GM21529 (cell line): ENCODE results near the gene TTF2.
"Not testable (repeated sequence)": the region's sequence is repeated elsewhere in the genome, so short reads cannot be mapped to it uniquely, and the experiment has no call there.

ENCODE experiments used
- ATAC-seq: cut with Tn5 transposase; IDR thresholded peaks from one replicate; pipeline ENCODE4 v1.9.1; 2021; ENCODE audit not compliant: unreplicated experiment

Gene TTF2

DNA sequence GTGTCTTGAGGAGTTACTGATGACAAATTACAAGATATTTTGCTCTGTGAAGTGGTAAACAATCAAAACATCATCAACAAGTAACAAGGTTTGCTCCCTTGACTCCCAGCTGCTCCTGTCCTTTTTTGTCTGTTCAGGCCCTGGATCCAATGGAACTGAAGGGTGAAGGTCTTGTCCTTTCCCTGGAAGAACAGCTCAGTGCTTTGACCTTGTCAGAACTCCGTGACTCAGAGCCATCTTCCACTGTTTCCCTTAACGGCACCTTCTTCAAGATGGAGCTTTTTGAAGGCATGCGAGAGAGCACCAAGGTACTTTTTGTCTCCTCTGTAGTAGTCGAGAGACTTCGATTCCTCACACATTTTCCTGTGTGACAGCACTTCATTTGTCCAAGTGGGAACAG is 32.5 kb downstream of the TTF2 start:
- ATAC-seq = no peak

DNA sequence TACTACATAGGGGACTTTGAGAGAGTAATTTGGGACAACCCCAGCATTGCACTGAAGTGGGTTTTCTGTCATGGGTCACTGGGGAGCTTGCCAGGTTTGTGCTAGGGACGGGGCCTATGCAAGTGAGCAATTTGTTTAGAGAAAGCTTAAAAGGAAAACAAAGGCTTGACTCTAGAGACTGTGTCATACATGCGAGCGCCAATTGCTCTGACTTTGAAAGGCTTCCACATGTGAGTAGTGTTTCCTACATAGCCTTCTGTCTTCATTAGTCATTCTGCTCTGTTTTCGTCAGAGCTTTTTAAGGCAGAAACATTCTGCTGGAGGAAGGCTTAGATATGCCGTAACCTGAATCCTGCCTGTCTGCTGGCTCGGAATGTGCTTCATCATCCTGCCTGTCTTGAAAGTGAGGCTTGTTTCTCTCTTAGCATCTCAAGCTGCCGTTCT is 33.0 kb downstream of the TTF2 start:
- no peak for ATAC-seq

GRCh38 chr1:117093870-117094621 is 33.9 kb downstream of the TTF2 start:
- ATAC-seq = peak; percentile 80

- no peak for ATAC-seq
Observed at GRCh38 chr1:117094841-117095604, 34.9 kb downstream of the TTF2 start.

DNA sequence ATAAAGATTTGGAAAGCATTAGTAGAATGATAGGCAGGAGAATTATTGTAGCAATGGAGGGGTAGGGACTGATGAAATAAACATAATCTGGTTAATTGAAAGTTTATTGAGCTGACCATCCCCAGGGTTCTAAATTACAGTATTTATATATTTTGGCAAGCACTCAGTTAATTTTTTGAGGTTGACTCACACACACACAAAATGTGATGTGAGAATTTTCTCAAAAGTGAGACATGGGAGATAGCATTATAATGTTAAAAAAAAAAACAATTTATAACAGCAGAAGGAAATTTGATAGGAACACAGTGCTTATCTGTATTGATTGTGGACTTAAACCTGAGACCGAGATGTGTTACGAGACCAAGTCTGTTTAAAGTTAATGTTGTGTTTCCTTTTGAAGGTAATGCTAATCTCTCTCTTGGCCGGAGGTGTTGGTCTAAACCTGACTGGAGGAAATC is 36.9 kb downstream of the TTF2 start:
- ATAC-seq = no peak

- ATAC-seq = no peak
Observed at GRCh38 chr1:117097443-117097842, 37.3 kb downstream of the TTF2 start.

GRCh38 chr1:117098287-117098890 is 38.3 kb downstream of the TTF2 start:
- no peak for ATAC-seq

GRCh38 chr1:117101334-117101733 is 41.2 kb downstream of the TTF2 start:
- ATAC-seq = no peak

DNA sequence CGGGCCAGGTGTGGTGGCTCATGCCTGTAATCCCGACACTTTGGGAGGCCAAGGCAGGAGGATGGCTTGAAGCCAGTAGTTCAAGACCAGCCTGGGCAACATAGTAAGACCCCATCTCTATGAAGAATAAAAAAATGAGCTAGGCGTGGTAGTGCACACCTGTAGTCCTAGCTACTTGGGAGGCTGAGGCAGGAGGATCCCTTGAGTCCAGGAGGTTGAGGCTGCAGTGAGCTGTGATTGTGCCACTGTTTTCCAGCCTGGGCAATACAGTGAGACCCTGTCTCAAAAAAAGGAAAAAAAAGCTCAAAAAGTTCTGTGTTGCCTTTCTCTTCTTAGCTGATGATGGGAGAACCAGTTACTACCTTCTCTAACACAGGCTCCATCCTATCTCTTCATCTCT is 41.7 kb downstream of the TTF2 start:
- not testable (repeated sequence) for ATAC-seq

DNA sequence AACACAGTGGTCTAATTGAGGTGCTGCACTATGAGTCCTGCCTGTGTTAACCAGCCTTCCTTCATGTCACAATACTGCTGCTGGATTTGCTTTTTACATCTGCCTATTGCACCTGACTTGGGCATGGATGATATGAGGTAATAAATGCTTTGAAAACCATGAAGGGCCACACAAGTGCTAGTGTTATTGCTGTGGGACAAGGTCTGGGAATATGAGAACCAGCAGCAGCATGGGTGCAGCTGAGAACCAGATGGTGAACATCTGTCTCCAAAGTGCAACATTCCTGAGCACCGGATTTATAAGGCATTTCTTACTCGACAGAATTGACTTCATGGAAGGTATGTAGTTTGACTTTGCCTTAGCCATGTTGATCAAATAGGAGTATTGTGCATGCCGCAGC is 44.9 kb downstream of the TTF2 start:
- ATAC-seq = no peak

GRCh38 chr1:117105722-117106121 is 45.6 kb downstream of the TTF2 start:
- no peak for ATAC-seq

DNA sequence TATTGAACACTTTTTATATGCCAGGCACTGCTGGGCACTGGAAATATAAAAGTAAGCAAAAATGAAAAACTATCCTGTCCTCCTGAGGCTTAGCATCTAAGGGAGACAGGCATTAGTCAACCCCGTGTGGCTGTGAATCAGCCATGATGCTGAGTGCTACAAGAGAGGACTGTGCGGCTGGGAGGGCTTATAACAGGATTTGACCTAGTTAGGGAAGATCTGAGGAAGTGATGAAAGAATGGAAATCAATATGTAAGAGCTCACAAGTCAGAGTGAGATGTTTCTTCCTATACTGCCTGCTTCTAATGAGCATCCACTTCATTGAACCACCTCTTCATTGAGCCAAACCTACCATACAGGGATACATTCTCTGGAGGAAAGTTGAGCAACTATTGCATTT is 46.4 kb downstream of the TTF2 start:
- ATAC-seq = no peak

DNA sequence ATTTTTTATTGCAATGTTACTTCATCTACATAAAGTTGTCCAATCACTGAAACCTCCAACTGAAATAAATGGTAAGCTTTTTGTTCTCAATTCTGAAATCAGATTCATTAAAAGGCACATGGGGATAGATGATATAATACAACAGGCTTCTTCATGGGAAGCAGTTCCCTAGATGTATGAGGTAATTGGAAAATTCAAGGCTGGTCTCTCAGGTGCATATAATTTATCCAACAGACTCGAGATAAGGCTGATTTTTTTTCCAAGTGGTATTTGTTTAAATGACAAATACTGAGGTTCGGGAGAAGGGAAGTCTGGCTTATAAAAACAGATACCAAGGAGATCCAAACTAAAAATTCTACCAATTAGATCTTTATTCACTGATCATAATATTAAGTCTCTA is 47.2 kb downstream of the TTF2 start:
- ATAC-seq = no peak

DNA sequence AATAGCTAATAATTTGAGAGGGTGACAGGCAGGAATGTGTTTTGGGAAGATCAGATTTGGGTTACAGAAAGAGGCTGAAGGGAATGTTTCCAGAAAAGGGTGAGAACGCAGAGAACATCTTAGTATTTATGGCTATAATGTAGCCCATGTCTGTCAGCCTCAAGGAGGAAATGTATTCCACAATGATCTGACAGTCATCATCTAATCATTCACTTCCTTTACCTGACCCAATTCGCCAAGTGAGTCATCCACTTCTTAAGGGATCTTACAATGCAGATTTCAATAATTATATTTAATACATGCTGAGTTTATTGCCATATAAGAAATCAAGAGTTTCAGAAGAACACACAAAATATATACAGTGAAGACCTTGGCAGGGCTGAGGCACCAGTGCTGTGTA is 50.6 kb downstream of the TTF2 start:
- no peak for ATAC-seq

DNA sequence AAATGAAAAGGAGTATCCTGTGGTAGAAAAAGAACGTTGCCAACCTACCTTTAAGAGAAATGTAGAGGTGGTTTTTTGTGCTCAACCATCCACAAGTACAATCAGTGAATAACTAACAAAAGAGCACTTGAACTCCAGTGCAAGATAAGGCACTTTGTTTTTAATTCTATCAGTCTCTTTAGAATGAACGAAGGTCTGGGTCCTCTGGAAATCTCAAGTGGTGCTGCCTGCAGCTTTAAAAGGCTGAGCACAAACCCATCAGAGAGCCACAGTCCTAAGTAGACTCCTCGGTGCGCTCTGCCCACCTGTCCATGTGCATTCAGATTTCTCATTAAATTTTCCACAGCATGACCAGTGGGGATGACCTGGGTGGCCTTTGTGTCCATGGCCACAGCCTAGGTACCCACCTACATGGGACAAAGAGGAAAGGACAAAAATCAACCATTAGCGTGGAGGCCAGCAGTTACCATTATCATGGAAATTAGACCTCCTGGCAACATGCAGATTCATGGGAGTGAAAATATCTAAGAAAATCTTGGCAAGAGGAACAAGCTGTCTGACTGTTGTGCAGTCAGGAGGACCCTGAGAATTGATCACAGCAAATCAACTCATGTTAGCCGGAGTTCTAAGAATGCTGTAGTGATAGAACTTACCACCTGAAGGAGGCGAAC is 52.1 kb downstream of the TTF2 start:
- ATAC-seq = no peak

- no peak for ATAC-seq
Observed at GRCh38 chr1:117113199-117113598, 53.1 kb downstream of the TTF2 start.

GRCh38 chr1:117114877-117115276 is 54.8 kb downstream of the TTF2 start:
- ATAC-seq = no peak

DNA sequence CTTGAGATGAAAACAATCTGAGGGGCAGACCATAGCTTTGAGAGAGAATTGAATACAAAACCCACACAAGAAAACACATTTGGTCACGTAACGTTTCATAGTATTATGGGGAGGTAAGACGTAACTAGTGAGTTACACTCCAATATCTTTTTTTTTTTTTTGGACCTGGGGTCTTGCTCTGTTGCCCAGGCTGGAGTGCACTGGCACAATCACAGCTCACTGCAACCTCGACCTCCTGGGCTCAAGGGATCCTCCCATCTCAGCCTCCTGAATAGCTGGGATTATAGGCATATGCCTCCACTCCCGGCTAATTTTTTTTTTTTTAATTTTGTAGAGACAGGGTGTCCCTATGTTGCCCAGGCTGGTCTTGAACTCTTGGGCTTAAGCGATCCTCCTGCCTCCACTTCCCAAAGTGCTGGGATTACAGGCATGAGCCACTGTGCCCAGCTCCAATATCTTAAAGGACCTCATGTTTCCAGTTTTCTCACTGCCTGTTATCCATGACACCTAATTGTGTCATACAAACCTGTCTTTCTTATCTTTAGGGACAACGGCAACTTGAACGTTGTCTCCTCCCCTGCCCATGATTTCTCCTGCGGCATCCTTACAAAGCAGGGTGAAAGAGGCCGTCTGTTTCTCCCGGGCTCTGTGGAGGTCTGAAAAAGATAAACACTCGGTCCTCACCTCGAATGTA is 56.1 kb downstream of the TTF2 start:
- no peak for ATAC-seq

DNA sequence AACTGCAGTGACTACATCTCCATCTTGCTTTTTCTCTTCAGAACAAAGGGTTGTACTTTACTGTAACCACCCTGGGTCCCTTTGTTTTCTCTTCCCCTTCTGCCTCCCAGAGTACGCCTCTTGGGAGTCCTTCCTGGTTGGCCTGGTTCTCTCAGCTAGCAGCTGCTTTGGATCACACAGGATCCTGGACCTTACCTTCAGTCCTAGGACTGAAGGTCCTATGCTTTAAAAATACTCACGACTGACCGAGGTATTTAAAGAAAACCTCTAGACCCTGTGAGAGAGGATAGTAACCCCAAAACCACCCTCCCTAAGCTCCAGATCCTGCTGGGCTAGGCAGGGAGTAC is 56.6 kb downstream of the TTF2 start:
- no peak for ATAC-seq

DNA sequence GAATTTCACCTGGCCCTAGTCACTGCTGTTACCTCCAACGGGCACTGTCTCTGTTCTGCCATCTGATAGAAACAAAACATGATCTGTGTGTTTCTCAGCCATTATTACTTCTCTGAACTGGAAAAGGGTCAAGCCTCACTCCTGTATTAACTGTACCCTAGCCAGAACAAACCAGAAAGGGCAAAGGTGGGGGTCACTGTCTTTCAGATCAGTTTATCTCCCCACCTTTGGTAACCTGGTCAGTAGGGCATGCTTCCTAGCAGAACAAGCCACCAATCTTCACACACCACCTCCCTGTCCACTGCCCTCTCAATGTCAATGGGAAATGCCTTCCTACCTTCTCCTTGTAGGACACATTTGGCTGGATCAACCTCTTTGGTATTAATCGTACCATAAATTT is 57.6 kb downstream of the TTF2 start:
- ATAC-seq = no peak

- no peak for ATAC-seq
Observed at GRCh38 chr1:117118137-117118536, 58.0 kb downstream of the TTF2 start.
